NCI-H524 (cell line): ENCODE data around the gene CYP2C19.
"Not testable (repeated sequence)": the region's sequence is repeated elsewhere in the genome, so short reads cannot be mapped to it uniquely, and the experiment has no call there.

Source experiments
- DNase-seq, 2 experiments: peaks; one replicate each; lab custom pipeline; 2025; lab: John Stamatoyannopoulos, UW

Gene CYP2C19

GRCh38 chr10:94879214-94879613, 116.7 kb downstream of the CYP2C19 start:
- no peak for DNase-seq

- DNase-seq: no peak
Measured at GRCh38 chr10:94889123-94889522, 126.6 kb downstream of the CYP2C19 start.

DNA sequence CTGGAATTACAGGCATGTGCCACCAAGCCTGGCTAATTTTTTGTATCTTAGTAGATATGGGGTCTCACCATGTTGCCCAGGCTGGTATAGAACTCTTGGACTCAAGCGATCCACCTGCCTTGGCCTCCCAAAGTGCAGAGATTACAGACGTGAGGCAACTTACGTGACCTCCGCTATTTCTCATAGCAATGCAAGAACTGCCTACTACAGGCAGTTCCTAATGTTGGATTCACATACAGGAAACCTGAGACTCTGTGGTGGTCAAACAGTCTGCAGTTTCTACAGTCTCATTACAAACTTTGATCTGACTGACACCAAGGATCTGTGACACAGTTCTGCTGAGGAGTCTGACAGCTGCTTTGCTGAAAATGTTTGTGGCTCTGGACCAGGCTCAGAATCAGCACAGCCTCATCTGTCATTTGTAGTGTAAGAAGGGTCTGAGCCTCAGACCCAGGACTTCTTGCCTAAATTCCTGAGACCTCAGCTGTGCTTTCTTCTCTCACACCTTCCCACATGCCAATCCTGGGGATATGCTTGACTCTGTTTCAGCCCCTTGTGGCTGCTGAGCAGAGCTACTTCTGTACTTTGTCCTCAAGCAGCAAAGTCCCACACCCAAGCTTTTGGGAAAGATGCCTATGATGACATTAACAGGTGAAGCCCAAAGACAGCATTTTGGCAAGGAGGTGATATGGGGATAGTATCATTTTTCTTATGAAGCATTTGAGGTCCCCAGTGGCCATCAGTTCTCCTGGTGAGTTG, 128.0 kb downstream of the CYP2C19 start:
- DNase-seq: no peak

DNA sequence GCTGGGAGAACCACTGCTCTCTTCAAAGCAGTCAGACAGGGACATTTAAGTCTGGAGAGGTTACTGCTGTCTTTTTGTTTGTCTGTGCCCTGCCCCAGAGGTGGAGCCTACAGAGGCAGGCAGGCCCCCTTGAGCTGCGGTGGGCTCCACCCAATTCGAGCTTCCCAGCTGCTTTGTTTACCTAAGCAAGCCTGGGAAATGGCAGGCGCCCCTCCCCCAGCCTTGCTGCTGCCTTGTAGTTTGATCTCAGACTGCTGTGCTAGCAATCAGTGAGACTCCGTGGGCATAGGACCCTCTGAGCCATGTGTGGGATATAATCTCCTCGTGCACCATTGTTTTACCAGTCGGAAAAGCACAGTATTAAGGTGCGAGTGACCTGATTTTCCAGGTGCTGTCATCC, 135.9 kb downstream of the CYP2C19 start:
- DNase-seq: not testable (repeated sequence)

DNA sequence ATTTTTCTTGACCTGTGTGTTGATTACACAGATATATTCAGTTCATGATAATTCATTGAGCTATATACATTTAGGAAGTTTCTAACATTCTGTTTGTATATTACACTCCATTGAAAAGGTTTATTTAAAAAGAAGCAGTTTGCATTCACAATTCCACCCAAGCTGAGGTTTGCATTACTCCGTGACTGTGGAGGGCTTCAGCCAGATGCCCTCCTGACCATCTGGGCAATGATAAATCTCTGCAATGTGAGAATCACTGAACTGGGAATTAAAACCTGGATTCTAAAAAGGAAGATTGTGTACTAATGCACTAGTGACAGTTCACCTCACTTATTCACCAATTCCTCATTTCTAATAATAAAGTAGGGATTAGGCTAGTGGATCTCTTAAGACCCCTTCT, 139.6 kb downstream of the CYP2C19 start:
- peak in 1 of 2 experiments; percentile 1 for DNase-seq

DNA sequence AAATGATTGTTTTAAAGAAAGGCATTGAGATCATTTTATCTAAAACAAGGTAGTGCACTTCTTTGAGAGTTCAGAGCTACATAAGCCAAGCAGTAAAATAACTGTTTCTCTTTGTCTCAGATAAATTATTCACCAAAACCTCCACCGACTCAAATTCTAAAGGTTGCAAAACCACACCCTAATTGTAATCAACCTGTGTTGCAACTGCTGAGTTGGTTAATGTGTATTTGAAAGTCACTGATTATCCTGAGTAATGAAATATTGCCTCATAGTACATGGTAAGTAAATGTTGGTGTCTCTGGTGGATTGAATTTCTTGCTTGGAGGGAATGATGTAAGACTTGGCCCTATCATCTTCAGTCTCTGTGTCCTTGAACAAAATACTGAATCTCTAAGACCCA, 140.1 kb downstream of the CYP2C19 start:
- no peak for DNase-seq
